Muscle layer of duodenum (tissue), 2 donors: ENCODE measurements around the gene ARHGEF40.

Experiments used
- H3K27ac ChIP-seq: one replicate; pipeline ENCODE4 v1.7.0; 2013; ENCODE audit warnings: mild to moderate bottlenecking, low read length
- H3K27me3 ChIP-seq: one replicate; pipeline ENCODE4 v1.7.0; 2013; ENCODE audit warnings: low read depth, mild to moderate bottlenecking, control low read depth, low read length
- H3K36me3 ChIP-seq, 2 donors: one replicate each; pipeline ENCODE4 v1.7.0; 2013; ENCODE audit warnings: low read length in 2 of 2, control low read depth in 1 of 2, mild to moderate bottlenecking in 1 of 2; ENCODE audit not compliant: insufficient read depth in 2 of 2, control insufficient read depth in 1 of 2
- H3K4me1 ChIP-seq, 2 donors: one replicate each; pipeline ENCODE4 v1.7.0; 2013; ENCODE audit warnings: low read length in 2 of 2, mild to moderate bottlenecking in 2 of 2, control low read depth in 1 of 2, moderate library complexity in 1 of 2; ENCODE audit not compliant: insufficient read depth in 2 of 2, control insufficient read depth in 1 of 2
- H3K4me3 ChIP-seq, 2 donors: one replicate each; pipeline ENCODE4 v1.7.0; 2013; ENCODE audit warnings: low read length in 2 of 2, low read depth in 1 of 2, mild to moderate bottlenecking in 1 of 2
- H3K9me3 ChIP-seq, 2 donors: one replicate each; pipeline ENCODE4 v1.7.0; 2013; ENCODE audit warnings: low read length in 2 of 2, control low read depth in 1 of 2, mild to moderate bottlenecking in 1 of 2; ENCODE audit not compliant: control insufficient read depth in 1 of 2
- donor health status: healthy.

ARHGEF40 gene

DNA sequence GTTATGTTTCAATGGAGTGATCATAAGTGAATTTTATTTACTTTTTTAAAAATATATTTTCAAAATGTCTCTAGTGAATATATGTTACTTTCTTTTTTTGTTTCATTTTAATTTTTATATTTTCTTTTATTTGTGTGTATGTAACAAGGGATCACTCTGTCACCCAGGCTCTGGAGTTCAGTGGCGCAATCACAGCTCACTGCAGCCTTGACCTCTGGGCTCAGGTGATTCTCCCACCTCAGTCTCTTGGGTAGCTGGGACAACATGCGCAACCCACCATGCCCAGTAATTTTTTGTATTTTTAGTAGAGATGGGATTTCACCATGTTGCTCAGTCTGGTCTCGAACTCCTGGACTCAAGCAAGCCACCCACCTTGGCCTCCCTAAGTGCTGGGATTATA lies 48.8 kb downstream of the ARHGEF40 start:
- no peaks in the 10 kb centered on the region for H3K36me3 ChIP-seq

DNA sequence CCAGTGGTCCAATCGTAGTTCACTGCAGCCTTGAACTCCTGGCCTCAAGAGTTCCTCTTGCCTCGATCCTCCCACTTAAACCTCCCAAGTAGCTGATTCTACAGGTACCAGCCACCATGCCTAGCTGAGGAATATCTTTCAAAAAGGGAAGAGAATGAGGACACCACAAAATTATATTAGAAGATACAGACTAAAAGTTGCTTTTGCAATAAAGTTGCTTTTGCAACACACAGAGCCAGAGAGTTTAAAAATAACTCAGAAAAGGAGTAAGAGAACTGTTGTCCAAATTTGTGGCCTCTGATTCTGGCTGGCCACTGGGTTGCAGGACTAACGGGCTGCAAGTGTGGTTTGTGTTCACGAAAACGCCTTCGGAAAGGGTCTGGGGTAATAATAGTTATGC lies 50.6 kb downstream of the ARHGEF40 start:
- Histone ChIP-seq H3K4me3 (no peak overlapping the region), H3K4me1 (no peaks in the 10 kb centered on the region), H3K27me3 (no peaks in the 10 kb centered on the region)

More for the DNA sequence above, 48.8 kb downstream of the ARHGEF40 start:
- Histone ChIP-seq H3K9me3 (no peaks in the 10 kb centered on the region), H3K4me1 (no peaks in the 10 kb centered on the region), H3K4me3 (no peak overlapping the region), H3K27me3 (no peaks in the 10 kb centered on the region), H3K27ac (no peak overlapping the region)

DNA sequence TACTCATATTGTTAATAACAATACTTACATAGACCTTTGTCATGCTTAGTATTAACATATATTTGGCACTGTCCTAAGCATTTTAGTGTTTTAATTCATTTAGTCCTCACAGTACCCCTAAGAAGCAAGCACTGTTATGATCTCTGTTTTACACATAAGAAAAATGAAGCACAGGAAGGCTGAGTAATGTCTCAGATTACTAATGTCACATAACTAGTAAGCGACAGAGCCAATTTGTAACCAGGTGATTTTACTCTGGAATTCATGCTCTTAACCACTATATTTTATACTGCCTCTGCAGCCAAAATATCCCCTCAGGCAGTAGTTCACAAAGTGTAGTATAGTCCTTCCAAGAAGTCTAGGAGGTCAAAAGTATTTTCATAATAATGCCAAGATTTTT lies 51.0 kb downstream of the ARHGEF40 start:
- Histone ChIP-seq H3K36me3 (no peaks in the 10 kb centered on the region), H3K9me3 (no peaks in the 10 kb centered on the region), H3K27me3 (no peaks in the 10 kb centered on the region), H3K4me1 (no peaks in the 10 kb centered on the region), H3K4me3 (no peak overlapping the region), H3K27ac (no peak overlapping the region)

More for the DNA sequence above, 50.6 kb downstream of the ARHGEF40 start:
- Histone ChIP-seq H3K27ac (no peak overlapping the region), H3K9me3 (no peaks in the 10 kb centered on the region), H3K36me3 (no peaks in the 10 kb centered on the region)

DNA sequence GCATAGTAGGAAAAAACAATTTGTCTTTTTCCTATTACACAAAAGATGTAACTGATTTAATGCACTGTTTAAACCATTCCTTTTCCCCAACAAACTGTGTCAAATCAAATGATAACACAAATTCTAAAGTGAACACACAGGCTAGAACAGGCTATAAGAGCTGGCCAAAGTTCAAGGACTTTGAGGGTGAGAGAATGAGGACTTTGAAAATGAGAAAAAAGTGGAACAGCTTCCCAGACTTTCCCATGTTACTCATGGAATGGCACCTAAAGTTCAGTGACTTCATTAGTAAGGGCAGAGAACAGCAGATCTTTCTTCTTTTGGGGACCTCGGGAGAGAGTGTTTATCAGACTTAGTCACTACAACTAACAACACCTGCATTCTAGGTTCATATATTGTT lies 53.3 kb downstream of the ARHGEF40 start:
- Histone ChIP-seq H3K4me3 (no peak overlapping the region), H3K4me1 (no peaks in the 10 kb centered on the region), H3K27me3 (no peaks in the 10 kb centered on the region), H3K27ac (no peak overlapping the region), H3K9me3 (no peaks in the 10 kb centered on the region), H3K36me3 (no peaks in the 10 kb centered on the region)

DNA sequence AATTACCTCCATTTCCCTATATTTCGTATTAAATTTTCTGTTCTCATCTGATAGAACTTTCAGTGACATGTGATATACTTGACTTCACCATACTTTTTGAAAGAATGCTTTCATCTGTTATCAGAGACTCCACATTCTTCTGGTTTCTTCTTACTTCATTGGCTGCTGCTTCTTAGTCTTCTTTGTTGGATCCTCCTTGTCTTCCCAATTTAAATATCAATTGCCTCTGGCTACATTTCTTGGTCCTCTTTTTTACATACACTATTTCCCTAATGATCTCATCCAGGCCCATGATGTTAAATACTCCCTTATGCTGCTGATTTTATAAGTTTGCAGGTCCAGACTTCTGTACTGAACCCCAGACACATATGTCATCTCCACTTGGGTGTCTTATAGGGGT lies 63.8 kb downstream of the ARHGEF40 start:
- no peaks in the 10 kb centered on the region for H3K9me3 ChIP-seq
- no peaks in the 10 kb centered on the region for H3K36me3 ChIP-seq

DNA sequence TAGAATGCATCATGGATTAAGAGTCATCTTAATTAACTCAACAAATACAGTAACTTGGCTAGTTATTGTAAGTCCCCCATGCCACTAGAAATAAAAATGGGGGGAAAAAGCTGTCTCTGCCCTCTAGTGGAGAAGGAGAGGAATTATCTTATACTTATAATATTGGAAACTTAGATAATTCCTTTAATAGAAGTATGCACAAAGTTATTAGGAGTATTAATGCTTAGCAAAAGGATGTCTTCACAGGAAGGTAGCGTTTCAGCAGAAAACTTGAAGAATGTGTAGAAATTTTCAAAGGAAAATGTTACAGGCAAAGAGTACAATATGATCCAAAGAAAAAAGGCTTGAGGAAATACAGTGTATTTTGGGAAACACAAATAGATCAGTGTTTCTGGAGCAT lies 65.9 kb downstream of the ARHGEF40 start:
- Histone ChIP-seq H3K27me3 (no peaks in the 10 kb centered on the region), H3K4me1 (no peaks in the 10 kb centered on the region), H3K9me3 (no peaks in the 10 kb centered on the region), H3K27ac (no peak overlapping the region), H3K36me3 (no peaks in the 10 kb centered on the region), H3K4me3 (no peak overlapping the region)

More for the DNA sequence above, 63.8 kb downstream of the ARHGEF40 start:
- Histone ChIP-seq H3K27me3 (no peaks in the 10 kb centered on the region), H3K4me3 (no peak overlapping the region), H3K4me1 (no peaks in the 10 kb centered on the region), H3K27ac (no peak overlapping the region)
